Measurements from ENCODE around the gene NPAS2. TPM values are rescaled to one million over a fixed set of nuclear protein-coding genes. Genes with fewer than 3 reads are reported as not detected.
A peak's percentile ranks its signal among the peaks of the same experiment; 100 is the strongest.

Gene NPAS2
- total RNA-seq, 2 donors from 2014 or later, result 24.2 to 45.8 TPM

- WGBS, result 85% methylated on average over 2 of the region's 2 CpGs
- Histone ChIP-seq H3K27ac (peak overlapping the region; percentile 26 to 46), H3K27me3 (replicated peaks; ENCODE audit: insufficient read depth) (no peaks in the 10 kb centered on the region), H3K4me1 (replicated peaks) (peaks cover 4% of the 10 kb centered on the region), H3K9me3 (no peaks in the 10 kb centered on the region), H3K4me3 (no peak overlapping the region), H3K36me3 (no peaks in the 10 kb centered on the region)
- intact Hi-C loops (cut with DNase I), result no loop called here
- no peak for TF ChIP-seq POLR2AphosphoS5 (IDR thresholded peaks at IDR 0.05)
- no peak for DNase-seq (ENCODE audit: low spot score)
Measured at GRCh38 chr2:100786985-100787384, 33.0 kb upstream of the NPAS2 start.

- no peaks in the 10 kb centered on the region for H3K36me3 ChIP-seq
- 90% methylated on average over 3 of the region's 3 CpGs for WGBS
- DNase-seq (ENCODE audit: low spot score), result no peak
- TF ChIP-seq CTCF (IDR thresholded peaks at IDR 0.05), result no peak
- TF ChIP-seq POLR2AphosphoS5 (IDR thresholded peaks at IDR 0.05), result no peak
- no peak for TF ChIP-seq POLR2A (IDR thresholded peaks at IDR 0.05)
- H3K27me3 ChIP-seq (replicated peaks; ENCODE audit: insufficient read depth), result no peaks in the 10 kb centered on the region
- intact Hi-C loops (cut with DNase I), result no loop called here
- no peaks in the 10 kb centered on the region for H3K9me3 ChIP-seq
- H3K27ac ChIP-seq, result no peak overlapping the region
- H3K4me3 ChIP-seq, result no peak overlapping the region
- H3K4me1 ChIP-seq (replicated peaks), result peaks cover 4% of the 10 kb centered on the region
Measured at GRCh38 chr2:100789361-100789760, 30.6 kb upstream of the NPAS2 start.

GRCh38 chr2:100791294-100791935 is 28.5 kb upstream of the NPAS2 start:
- WGBS, result 94% methylated on average over 10 of the region's 10 CpGs
- no peaks in the 10 kb centered on the region for H3K9me3 ChIP-seq
- no peaks in the 10 kb centered on the region for H3K27me3 ChIP-seq (replicated peaks; ENCODE audit: insufficient read depth)
- H3K36me3 ChIP-seq, result no peaks in the 10 kb centered on the region
- no peak for TF ChIP-seq POLR2AphosphoS5 (IDR thresholded peaks at IDR 0.05)
- no peak for TF ChIP-seq POLR2A (IDR thresholded peaks at IDR 0.05)
- no peak for TF ChIP-seq CTCF (IDR thresholded peaks at IDR 0.05)
- H3K27ac ChIP-seq, result no peak overlapping the region
- intact Hi-C loops (cut with DNase I), result no loop called here
- no peak overlapping the region for H3K4me3 ChIP-seq
- DNase-seq (ENCODE audit: low spot score), result no peak
- no peaks in the 10 kb centered on the region for H3K4me1 ChIP-seq (replicated peaks)

- Histone ChIP-seq H3K9me3 (no peaks in the 10 kb centered on the region), H3K4me1 (replicated peaks) (no peaks in the 10 kb centered on the region), H3K4me3 (no peak overlapping the region), H3K27ac (no peak overlapping the region), H3K36me3 (no peaks in the 10 kb centered on the region), H3K27me3 (replicated peaks; ENCODE audit: insufficient read depth) (no peaks in the 10 kb centered on the region)
- TF ChIP-seq POLR2A (IDR thresholded peaks at IDR 0.05), result no peak
- no peak for TF ChIP-seq CTCF (IDR thresholded peaks at IDR 0.05)
- TF ChIP-seq POLR2AphosphoS5 (IDR thresholded peaks at IDR 0.05), result no peak
- no peak for DNase-seq (ENCODE audit: low spot score)
- WGBS, result 87% methylated on average over 7 of the region's 7 CpGs
- intact Hi-C loops (cut with DNase I), result no loop called here
Measured at GRCh38 chr2:100791936-100792308, 28.0 kb upstream of the NPAS2 start.

- 87% methylated on average over 8 of the region's 8 CpGs for WGBS
- H3K36me3 ChIP-seq, result no peaks in the 10 kb centered on the region
- no peak overlapping the region for H3K27ac ChIP-seq
- TF ChIP-seq POLR2A (IDR thresholded peaks at IDR 0.05) (no peak), POLR2AphosphoS5 (IDR thresholded peaks at IDR 0.05) (no peak), CTCF (IDR thresholded peaks at IDR 0.05) (no peak)
- DNase-seq (ENCODE audit: low spot score), result no peak
- no peaks in the 10 kb centered on the region for H3K4me1 ChIP-seq (replicated peaks)
- H3K4me3 ChIP-seq, result no peak overlapping the region
- no peaks in the 10 kb centered on the region for H3K9me3 ChIP-seq
- no peaks in the 10 kb centered on the region for H3K27me3 ChIP-seq (replicated peaks; ENCODE audit: insufficient read depth)
- intact Hi-C loops (cut with DNase I), result no loop called here
Measured at GRCh38 chr2:100793220-100793619, 26.7 kb upstream of the NPAS2 start.
